HG03196 (cell line): ENCODE data around the gene ZNF714.
A peak's percentile ranks its signal among the peaks of the same experiment; 100 is the strongest.
"Not testable (repeated sequence)": the region's sequence is repeated elsewhere in the genome, so short reads cannot be mapped to it uniquely, and the experiment has no call there.

Experiments
- ATAC-seq: cut with Tn5 transposase; IDR thresholded peaks from one replicate; pipeline ENCODE4 v1.9.1; 2021; ENCODE audit not compliant: unreplicated experiment

The ZNF714 gene

DNA sequence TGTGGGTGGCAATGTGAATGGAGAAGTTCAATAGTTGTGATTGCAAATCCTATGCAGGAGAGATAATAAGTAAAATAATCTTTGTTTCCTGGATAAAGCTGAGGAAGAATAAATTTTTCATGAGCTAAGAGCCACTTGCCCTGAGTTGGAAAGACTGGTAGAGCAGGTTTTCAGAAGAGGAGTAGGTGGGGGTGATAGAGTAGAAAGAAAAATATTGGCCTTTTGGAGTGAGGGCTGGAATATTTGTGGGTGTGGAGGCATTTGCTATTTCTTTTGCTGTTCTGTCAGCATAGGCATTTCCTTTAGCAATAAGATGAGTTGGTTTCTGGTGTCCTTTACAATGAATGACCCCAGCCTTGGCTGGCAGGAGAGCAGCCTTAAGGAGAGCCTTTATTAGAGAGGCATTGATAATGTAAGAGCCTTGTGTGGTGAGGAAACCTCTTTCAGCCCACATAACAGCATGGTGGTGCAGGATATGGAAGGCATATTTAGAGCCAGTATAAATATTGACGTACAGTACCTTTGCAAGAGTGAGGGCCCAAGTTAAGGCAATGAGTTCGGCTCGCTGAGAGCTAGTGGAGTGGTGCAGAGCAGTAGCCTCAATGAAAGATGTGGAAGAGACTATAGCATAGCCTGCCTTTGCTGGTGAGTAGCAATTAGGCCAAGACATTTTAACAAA, 48.2 kb downstream of the ZNF714 start:
- no peak for ATAC-seq

DNA sequence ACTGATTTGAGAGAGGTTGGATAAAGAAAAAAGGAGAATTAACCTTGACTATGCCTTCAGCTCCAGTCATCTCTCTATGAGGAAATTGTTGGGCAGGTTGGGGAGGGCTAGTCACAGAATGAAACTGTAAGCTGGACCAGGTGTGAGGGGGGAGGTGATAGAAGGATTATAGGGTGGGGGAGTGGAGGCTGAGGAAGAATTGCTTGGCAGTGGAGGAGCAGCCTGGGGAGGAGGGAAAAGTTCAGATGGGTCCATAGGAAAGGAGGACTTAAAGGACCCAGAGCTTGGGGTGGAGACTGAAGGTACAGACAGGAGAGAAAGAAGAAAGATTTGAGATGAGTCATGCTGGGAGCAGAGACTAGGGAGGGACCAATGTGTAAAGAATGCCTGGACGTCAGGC, 51.6 kb downstream of the ZNF714 start:
- ATAC-seq, result no peak

DNA sequence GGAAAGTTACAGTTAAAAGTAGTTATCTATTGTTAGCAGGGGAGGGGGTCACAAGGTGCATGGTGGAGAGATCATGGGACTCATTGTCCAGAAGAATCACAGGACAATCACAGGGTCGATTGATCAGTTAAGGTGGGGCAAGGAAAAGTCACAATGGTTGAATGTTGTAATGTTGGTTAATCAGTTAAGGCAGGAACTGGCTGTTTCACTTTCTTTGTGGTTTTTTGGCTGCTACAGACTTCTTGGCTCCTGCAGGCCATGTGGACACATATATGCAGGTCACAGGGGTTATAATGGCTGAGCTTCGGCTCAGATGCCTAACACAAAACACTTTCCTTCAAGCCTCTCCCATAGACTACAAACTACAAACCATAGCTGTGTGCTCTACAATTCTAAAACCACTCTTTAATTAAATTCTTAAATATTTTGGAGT, 52.9 kb downstream of the ZNF714 start:
- ATAC-seq, result no peak

DNA sequence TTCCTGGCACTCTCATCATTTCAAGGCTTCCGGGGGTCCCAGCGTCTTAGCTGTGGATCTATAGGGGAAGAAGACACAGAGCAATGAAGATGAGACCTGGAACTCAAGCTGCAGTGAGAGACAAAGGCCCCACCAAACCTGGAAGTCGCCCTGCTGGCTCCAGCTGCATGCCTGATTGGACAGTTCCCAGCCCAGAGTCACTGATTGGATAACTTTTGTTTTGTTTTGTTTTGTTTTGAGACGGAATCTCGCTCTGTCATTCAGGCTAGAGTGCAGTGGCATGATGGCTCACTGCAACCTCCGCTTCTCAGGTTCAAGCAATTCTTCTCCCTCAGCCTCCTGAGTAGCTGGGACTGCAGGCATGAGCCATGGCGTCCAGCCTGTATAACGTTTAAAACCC, 53.4 kb downstream of the ZNF714 start:
- no peak for ATAC-seq

GRCh38 chr19:21138130-21138529, 56.1 kb downstream of the ZNF714 start:
- ATAC-seq, result no peak

- not testable (repeated sequence) for ATAC-seq
Measured at GRCh38 chr19:21141006-21141405, 59.0 kb downstream of the ZNF714 start.

DNA sequence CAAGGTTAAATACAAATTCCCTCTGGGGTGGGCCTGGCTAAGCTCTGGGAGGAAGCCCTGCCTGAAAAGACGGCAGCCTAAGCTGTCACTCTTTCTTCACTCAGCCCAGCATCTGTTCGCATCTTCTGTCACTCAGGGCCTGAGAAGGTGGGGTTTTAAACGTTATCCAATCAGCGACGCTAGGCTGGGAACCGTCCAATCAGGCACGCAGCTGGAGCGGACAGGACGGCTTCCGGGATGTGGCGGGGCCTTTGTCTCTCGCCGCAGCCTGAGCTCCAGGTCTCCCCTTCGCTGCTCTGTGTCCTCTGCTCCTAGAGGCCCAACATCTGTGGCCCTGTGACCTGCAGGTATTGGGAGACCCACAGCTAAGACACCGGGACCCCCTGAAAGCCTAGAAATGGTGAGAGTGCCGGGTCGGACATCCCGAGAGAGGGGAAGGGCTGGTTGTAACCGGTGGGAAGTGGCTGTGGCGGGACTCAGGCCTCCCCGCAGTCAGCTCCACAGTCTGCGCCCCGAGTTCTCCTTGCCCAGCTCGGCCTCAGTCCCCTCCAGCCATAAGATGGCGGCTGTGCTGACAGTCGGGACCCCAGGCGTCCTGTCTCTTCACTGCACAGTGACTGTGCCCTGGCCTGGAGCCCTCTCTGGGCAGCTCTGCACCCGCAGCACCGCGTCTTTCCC, 59.9 kb downstream of the ZNF714 start, which contains the start of gene ZNF431:
TSS of gene ZNF431 (plus strand) at position 254 of the 678 bp plus-strand sequence. CDS start at position 398, 144 bp downstream.
- ATAC-seq, result peak; percentile 96

DNA sequence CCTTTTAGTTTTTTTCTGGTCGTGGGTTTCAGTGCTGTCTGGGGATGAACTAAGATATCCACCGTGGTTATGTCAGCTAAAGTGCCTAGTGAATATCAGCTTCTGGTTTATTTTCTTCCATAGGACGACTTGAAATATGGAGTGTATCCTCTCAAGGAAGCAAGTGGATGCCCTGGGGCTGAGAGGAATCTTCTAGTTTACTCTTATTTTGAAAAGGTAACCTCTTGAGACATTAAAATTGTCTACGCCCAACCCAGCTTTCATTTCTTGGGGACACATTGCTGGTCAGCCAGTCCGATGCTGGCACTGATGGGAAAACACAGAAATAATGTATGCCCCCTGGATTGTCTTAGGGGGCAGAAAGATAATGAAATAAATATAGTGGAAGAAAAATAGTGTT, 61.4 kb downstream of the ZNF714 start:
- no peak for ATAC-seq

DNA sequence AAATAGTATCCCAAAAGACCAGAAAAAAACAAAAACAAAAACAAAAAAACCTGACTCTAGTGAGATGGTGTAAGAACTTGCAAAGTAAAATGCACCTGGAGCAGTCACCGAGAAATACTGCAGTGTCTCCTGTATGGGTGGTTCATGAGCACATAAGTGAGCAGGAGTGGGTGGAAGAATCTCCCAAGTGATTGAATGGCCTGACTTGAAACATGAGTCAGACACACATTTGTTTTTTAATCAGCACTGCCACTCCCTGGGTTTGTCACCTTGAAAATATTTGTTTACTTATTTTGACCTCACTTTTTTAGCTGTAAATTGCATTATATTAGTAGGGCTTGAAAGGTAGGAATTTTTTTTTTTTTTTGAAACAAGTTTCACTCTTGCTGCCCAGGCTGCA, 61.9 kb downstream of the ZNF714 start:
- ATAC-seq, result no peak

GRCh38 chr19:21147540-21147939, 65.5 kb downstream of the ZNF714 start:
- no peak for ATAC-seq

GRCh38 chr19:21148681-21149080, 66.7 kb downstream of the ZNF714 start:
- no peak for ATAC-seq

- ATAC-seq, result no peak
Measured at GRCh38 chr19:21149877-21150276, 67.9 kb downstream of the ZNF714 start.

DNA sequence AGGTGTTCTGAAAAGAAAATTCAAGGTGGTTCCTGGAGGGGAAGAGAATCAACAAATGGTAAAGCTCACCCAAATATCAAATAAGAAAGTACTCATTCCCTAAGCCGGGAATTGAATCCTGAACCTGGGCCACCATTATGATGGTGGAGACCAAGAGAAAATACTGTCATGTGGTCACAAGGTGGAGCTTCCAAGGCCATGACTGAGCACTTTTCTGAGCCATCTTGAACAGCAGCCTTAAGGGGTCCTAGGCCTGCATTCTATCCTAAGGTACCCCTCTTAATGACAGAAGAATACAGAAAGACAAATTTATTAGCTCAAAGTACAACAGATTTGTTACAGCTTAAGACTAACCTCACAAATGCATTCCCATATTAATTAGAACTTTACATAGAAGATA, 69.5 kb downstream of the ZNF714 start:
- ATAC-seq, result no peak

GRCh38 chr19:21158523-21159135, 76.6 kb downstream of the ZNF714 start:
- no peak for ATAC-seq

DNA sequence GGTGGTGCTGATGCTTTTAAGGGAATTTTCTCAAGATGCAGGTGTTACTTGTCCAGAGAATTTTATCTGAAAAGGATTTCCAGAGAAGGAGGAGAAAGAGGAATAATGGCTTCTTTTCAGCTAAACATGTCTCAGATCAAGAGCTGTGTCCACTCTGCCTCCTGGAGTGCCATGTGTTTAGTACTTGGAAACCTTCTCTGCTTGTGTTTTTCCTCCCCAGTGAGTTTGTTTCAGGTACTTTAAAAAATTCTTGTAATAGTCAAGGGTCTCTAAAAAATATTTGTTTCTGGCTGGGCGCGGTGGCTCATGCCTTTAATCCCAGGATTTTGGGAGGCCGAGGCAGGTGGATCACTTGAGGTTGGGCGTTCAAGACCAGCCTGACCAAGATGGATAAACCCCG, 82.5 kb downstream of the ZNF714 start:
- ATAC-seq, result no peak

GRCh38 chr19:21166436-21166835, 84.4 kb downstream of the ZNF714 start:
- ATAC-seq, result no peak
